Esophagus squamous epithelium (tissue), 5 donors: ENCODE data around the gene NECTIN1. TPM values are rescaled to one million over a fixed set of nuclear protein-coding genes. Genes with fewer than 3 reads are reported as not detected.

Experiments
- DNase-seq: peaks from one replicate; lab custom pipeline; 2025; lab: John Stamatoyannopoulos, UW
- H3K27ac ChIP-seq, 4 donors: fragments of 200-600 bp; sonication (generic); one replicate each; pipeline ENCODE4 v1.5.1; 2016 to 2019; ENCODE audit warnings: mild to moderate bottlenecking in 1 of 4
- H3K27me3 ChIP-seq, 4 donors: fragments of 200-600 bp; sonication (generic); 1 replicate in 3 of 4; 2 replicates in 1 of 4; pipeline versions ENCODE4 v1.5.1 to v1.6.0; 2017 to 2021; ENCODE audit warnings: antibody characterized with exemption in 1 of 4
- H3K36me3 ChIP-seq, 3 donors: fragments of 200-600 bp; sonication (generic); one replicate each; pipeline ENCODE4 v1.5.1; 2016 to 2019
- H3K4me1 ChIP-seq, 3 donors: fragments of 200-600 bp; sonication (generic); one replicate each; pipeline ENCODE4 v1.5.1; 2017 to 2019
- H3K4me3 ChIP-seq, 4 donors: fragments of 200-600 bp; sonication (generic); 1 replicate in 3 of 4; 2 replicates in 1 of 4; pipeline ENCODE4 v1.5.1; 2016 to 2019; ENCODE audit warnings: mild to moderate bottlenecking in 2 of 4, moderate library complexity in 1 of 4
- H3K9me3 ChIP-seq, 3 donors: fragments of 200-600 bp; sonication (generic); one replicate each; pipeline ENCODE4 v1.5.1; 2016 to 2019
- POLR2A ChIP-seq, 4 donors: fragments of 450-650 bp; IDR thresholded peaks; one replicate each; pipeline ENCODE4 v1.6.1; 2017; ENCODE audit warnings: antibody characterized with exemption in 4 of 4, mild to moderate bottlenecking in 4 of 4, moderate library complexity in 3 of 4
- WGBS, 2 donors: methylation state at CpG; one replicate each; pipeline ENCODE4 v1.1.5; 2018; 5-methylcytosine and 5-hydroxymethylcytosine counted together
- intact Hi-C: fragments of 100-400 bp; cut with DNase I; formaldehyde crosslinking; loops from one replicate; pipeline ENCODE4 v1.15.0; 2022
- total RNA-seq, 4 donors: library from RNA; depleted of rRNA; stranded (reverse); fragments of >200 nt; gene quantifications; one replicate each; pipeline ENCODE4 v1.1.0, GENCODE V29; 2016
- TF ChIP-seq, protein P1 (sequence below), 6 experiments: fragments of 450-650 bp in 4 of 6; fragments of 200-600 bp in 2 of 6; sonication (generic) in 2 of 6; IDR thresholded peaks; one replicate each; pipeline ENCODE4 v1.5.1; 2016 to 2019; ENCODE audit warnings: antibody characterized with exemption in 6 of 6, mild to moderate bottlenecking in 4 of 6, moderate library complexity in 4 of 6
- donor health status: DM: yes; HTN: yes; CAD: no.

The NECTIN1 gene
- total RNA-seq, 4 donors from 2014 or later: 72.5 to 163 (median 117) TPM

DNA sequence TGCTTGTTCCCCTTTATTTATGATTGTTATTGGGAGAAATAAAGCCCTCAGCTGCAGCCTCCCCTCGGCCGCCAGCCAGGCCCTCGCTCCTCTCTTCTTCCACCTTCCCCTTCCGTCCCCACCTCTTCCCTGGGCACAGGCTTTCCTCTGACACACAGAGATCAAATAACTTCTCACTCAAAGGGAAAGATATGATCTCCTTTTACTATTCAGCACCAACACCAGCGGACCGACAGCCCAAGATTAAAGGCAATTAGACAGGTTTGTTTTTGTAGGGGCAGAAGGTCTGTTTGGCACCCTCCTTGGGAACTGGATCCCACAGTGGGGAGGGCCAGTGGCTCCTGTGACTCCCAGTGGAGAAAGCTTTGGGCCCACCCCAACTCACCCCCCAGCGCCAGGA is 23.0 kb downstream of the NECTIN1 start:
- WGBS, 2 donors: 60 to 85% methylated on average over 5 to 6 of the region's 7 CpGs
- H3K4me1 ChIP-seq: peaks cover 22 to 96% (median 33%) of the 10 kb centered on the region in 3 donors

DNA sequence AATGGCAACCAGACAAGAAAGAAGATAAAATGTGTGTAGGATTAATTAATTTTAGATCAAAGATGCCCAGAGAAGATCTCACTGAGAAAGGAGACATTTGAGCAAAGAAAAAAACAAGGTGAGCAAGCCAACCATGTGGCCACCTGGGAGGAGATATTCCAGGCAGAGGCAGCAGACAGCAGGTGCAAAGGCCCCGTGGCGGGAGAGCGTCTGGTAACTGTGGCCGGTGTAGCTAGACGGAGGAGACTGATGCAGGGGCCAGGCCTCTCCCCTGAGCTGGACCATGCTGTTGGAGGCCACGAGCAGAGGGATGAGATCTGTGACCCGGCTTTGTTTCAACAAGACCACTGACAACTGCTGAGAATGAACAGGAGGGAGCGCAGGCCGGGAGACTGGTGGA is 23.6 kb downstream of the NECTIN1 start:
- DNase-seq: no peak
- H3K9me3 ChIP-seq: no peaks in the 10 kb centered on the region
- WGBS, 2 donors: 84 to 92% methylated on average over 5 to 9 of the region's 9 CpGs
- H3K27ac ChIP-seq: peak overlapping the region in 2 of 4 donors; percentile 94 to 95
- intact Hi-C loops: no loop called here
- H3K4me3 ChIP-seq: no peak overlapping the region
- H3K36me3 ChIP-seq: peaks cover 0 to 36% (median 0%) of the 10 kb centered on the region in 3 donors
- TF ChIP-seq, protein P1, sequence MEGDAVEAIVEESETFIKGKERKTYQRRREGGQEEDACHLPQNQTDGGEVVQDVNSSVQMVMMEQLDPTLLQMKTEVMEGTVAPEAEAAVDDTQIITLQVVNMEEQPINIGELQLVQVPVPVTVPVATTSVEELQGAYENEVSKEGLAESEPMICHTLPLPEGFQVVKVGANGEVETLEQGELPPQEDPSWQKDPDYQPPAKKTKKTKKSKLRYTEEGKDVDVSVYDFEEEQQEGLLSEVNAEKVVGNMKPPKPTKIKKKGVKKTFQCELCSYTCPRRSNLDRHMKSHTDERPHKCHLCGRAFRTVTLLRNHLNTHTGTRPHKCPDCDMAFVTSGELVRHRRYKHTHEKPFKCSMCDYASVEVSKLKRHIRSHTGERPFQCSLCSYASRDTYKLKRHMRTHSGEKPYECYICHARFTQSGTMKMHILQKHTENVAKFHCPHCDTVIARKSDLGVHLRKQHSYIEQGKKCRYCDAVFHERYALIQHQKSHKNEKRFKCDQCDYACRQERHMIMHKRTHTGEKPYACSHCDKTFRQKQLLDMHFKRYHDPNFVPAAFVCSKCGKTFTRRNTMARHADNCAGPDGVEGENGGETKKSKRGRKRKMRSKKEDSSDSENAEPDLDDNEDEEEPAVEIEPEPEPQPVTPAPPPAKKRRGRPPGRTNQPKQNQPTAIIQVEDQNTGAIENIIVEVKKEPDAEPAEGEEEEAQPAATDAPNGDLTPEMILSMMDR (IDR thresholded peaks at IDR 0.05): no peak
- no peak for TF ChIP-seq POLR2A (IDR thresholded peaks at IDR 0.05)
- H3K27me3 ChIP-seq: no peaks in the 10 kb centered on the region
- H3K4me1 ChIP-seq: peaks cover 29 to 99% (median 39%) of the 10 kb centered on the region in 3 donors

More for the DNA sequence above, 23.0 kb downstream of the NECTIN1 start:
- no peaks in the 10 kb centered on the region for H3K27me3 ChIP-seq
- intact Hi-C loops: no loop called here
- peaks cover 0 to 42% (median 0%) of the 10 kb centered on the region in 3 donors for H3K36me3 ChIP-seq
- H3K4me3 ChIP-seq: no peak overlapping the region
- H3K9me3 ChIP-seq: no peaks in the 10 kb centered on the region
- TF ChIP-seq, protein P1 (IDR thresholded peaks at IDR 0.05): no peak
- TF ChIP-seq POLR2A (IDR thresholded peaks at IDR 0.05): no peak
- peak overlapping the region in 3 of 4 donors; percentile 31 to 69 (median 56) for H3K27ac ChIP-seq
- no peak for DNase-seq

DNA sequence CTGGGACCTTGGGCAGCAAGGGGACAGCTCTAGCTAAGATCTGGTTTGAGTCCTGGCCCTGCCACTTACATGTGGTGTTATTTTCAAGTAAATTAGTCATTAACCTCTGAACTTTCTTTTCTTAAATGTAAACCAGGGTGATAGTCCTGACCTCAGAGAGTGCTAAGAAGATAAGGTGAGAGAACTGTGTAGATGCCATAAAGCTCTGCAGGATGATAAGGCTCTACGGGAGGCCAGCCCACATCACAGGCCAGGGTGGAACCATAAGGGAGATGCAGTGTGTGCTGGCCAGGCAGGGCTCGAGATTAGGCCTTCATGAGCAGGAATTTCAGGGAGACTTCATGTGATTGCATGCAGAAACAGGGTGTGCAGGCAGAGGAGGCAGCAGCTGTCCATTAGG is 24.2 kb downstream of the NECTIN1 start:
- intact Hi-C loops: no loop called here
- no peak for TF ChIP-seq POLR2A (IDR thresholded peaks at IDR 0.05)
- TF ChIP-seq, protein P1 (IDR thresholded peaks at IDR 0.05): no peak

DNA sequence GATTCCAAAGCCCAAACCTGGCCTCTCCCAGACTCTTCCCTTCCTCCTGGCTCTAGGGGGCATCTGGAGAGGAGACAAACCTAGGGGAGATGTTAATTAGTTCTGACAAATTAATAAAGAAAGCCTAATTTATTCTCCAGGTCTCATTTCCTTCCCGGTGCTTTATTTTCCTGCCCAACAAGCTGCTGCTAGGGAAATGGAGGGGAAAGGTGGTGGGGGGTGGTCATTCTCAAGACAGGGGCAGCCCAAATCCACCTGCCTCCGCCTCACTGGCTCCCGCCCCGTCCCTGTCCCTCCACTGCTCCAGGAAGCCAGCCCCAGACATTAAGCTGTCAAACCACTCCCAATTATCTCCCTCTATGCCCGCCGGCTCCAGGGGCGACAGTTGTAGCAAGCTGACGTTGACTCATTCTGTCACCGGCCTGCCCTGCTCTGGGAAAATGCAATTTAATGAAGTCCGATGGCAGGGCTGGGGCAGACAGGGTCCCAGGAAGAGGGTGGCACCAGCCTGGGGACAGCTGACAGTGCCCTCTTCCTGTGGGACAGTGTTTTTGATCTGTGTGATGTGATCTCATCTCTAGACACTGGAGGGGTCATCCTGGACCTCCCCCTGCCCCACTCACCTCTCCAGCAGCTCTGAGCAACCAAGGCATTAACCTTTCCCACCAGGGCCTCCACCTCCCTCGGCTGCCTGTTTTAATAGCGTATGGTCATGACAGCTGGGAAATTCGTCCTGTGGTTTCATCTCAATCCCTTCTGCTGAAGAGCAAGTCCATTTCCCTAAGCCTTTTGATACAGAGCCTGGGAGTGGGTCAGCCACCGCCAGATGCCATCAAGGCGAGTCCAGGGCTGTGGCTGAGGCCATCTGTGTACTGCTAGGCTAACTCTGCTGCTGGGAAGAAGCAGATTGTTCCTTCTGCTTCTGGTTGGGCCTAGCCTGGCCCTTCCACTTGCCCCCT is 27.1 kb downstream of the NECTIN1 start:
- peak overlapping the region; percentile 94 to 98 (median 94) for H3K27ac ChIP-seq

More for the DNA sequence above, 24.2 kb downstream of the NECTIN1 start:
- peaks cover 29 to 99% (median 44%) of the 10 kb centered on the region in 3 donors for H3K4me1 ChIP-seq
- no peak overlapping the region for H3K4me3 ChIP-seq
- 55% methylated on average over 2 of the region's 2 CpGs; no CpG with 5 or more reads in 1 of the 2 donors for WGBS, 2 donors
- peak overlapping the region in 3 of 4 donors; percentile 94 to 98 (median 95) for H3K27ac ChIP-seq
- no peak for DNase-seq
- H3K9me3 ChIP-seq: no peaks in the 10 kb centered on the region
- peaks cover 0 to 31% (median 0%) of the 10 kb centered on the region in 3 donors for H3K36me3 ChIP-seq
- no peaks in the 10 kb centered on the region for H3K27me3 ChIP-seq

More for the DNA sequence above, 27.1 kb downstream of the NECTIN1 start:
- H3K4me3 ChIP-seq: no peak overlapping the region
- intact Hi-C loops: no loop called here
- no peaks in the 10 kb centered on the region for H3K9me3 ChIP-seq
- H3K4me1 ChIP-seq: peaks cover 44 to 99% (median 57%) of the 10 kb centered on the region in 3 donors
- H3K27me3 ChIP-seq: no peaks in the 10 kb centered on the region
- TF ChIP-seq POLR2A (IDR thresholded peaks at IDR 0.05): no peak
- TF ChIP-seq, protein P1 (IDR thresholded peaks at IDR 0.05): no peak
- DNase-seq: no peak
- 42 to 78% methylated on average over 4 to 13 of the region's 15 CpGs for WGBS, 2 donors
- H3K36me3 ChIP-seq: peaks cover 0 to 23% (median 0%) of the 10 kb centered on the region in 3 donors
